GM21381 (cell line): Measurements from ENCODE around the gene HOXD4.

Experiments used
- ATAC-seq: cut with Tn5 transposase; IDR thresholded peaks from one replicate; pipeline ENCODE4 v1.9.1; 2021; ENCODE audit warnings: mild to moderate bottlenecking, moderate library complexity; ENCODE audit not compliant: unreplicated experiment

Gene HOXD4

GRCh38 chr2:176156807-176157498 is 5.6 kb downstream of the HOXD4 start, which contains the start of gene HOXD3:
Gene HOXD3 (plus strand): TSS chr2:176157307. CDS start chr2:176169115, 11,808 bp downstream.
- no peak for ATAC-seq

GRCh38 chr2:176157499-176158185 is 6.3 kb downstream of the HOXD4 start:
- ATAC-seq = no peak

GRCh38 chr2:176158186-176158591 is 6.8 kb downstream of the HOXD4 start:
- ATAC-seq = no peak

- no peak for ATAC-seq
Measured at GRCh38 chr2:176158855-176159662, 7.7 kb downstream of the HOXD4 start.

GRCh38 chr2:176159663-176160250 is 8.4 kb downstream of the HOXD4 start:
- ATAC-seq = no peak

GRCh38 chr2:176160251-176160985 is 9.1 kb downstream of the HOXD4 start:
- no peak for ATAC-seq

- no peak for ATAC-seq
Measured at GRCh38 chr2:176160986-176161824, 9.9 kb downstream of the HOXD4 start.

GRCh38 chr2:176161825-176162626 is 10.7 kb downstream of the HOXD4 start:
- no peak for ATAC-seq

- no peak for ATAC-seq
Measured at GRCh38 chr2:176162911-176163671, 11.7 kb downstream of the HOXD4 start.

GRCh38 chr2:176163672-176164056 is 12.3 kb downstream of the HOXD4 start:
- ATAC-seq = no peak

GRCh38 chr2:176164201-176164600 is 12.9 kb downstream of the HOXD4 start:
- no peak for ATAC-seq

GRCh38 chr2:176164611-176165369 is 13.4 kb downstream of the HOXD4 start:
- ATAC-seq = no peak

- no peak for ATAC-seq
Measured at GRCh38 chr2:176165370-176166050, 14.2 kb downstream of the HOXD4 start.

GRCh38 chr2:176166272-176166671 is 14.9 kb downstream of the HOXD4 start:
- no peak for ATAC-seq

GRCh38 chr2:176167398-176167797 is 16.0 kb downstream of the HOXD4 start:
- no peak for ATAC-seq

- ATAC-seq = no peak
Measured at GRCh38 chr2:176169181-176169580, 17.8 kb downstream of the HOXD4 start.

- ATAC-seq = no peak
Measured at GRCh38 chr2:176169711-176170110, 18.4 kb downstream of the HOXD4 start.
